ENCODE data around the gene OR51V1.
"Not testable (repeated sequence)": the region's sequence is repeated elsewhere in the genome, so short reads cannot be mapped to it uniquely, and the experiment has no call there.

OR51V1 gene

DNA sequence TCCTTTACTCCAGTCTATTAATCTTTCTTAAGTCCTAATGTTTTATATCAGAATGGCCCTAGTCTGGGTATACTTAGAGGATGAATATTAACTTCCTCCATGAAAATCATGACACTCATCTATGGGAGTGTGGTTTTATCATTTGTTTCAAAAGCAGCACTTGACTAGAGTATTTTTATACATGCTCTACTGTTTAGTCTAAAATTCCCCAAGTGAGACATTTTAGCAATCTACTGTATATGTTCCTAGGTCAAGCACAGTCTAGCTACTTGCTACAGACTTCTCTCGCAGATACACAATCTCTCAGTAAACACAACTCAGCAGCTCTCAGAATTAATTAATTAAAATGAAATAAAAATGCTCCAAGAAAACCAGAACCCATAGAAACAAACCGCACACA, 29.3 kb upstream of the OR51V1 start:
- DNase-seq = no peak

- DNase-seq = no peak
Observed at GRCh38 chr11:5229356-5229755, 28.9 kb upstream of the OR51V1 start.

DNA sequence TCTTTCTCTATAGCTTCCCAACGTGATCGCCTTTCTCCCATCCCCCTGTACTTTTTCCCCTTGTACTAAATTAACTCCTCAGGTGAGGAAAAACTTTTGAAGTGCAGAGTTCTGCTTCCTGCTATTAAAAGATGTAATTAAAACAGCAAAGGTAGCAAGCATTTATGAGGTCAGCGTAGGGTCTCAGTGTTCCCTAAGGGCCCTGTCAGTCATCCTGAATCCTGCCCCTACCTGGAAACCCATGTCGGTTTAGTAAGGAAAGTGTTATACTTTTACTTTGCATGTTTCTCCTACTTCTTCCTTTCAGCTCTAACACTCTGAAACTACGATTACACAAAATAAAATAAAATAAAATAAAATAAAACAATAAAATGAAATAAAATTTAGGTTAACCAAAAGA, 27.6 kb upstream of the OR51V1 start:
- DNase-seq = no peak

- no peak for DNase-seq
Observed at GRCh38 chr11:5227681-5228080, 27.2 kb upstream of the OR51V1 start.

DNA sequence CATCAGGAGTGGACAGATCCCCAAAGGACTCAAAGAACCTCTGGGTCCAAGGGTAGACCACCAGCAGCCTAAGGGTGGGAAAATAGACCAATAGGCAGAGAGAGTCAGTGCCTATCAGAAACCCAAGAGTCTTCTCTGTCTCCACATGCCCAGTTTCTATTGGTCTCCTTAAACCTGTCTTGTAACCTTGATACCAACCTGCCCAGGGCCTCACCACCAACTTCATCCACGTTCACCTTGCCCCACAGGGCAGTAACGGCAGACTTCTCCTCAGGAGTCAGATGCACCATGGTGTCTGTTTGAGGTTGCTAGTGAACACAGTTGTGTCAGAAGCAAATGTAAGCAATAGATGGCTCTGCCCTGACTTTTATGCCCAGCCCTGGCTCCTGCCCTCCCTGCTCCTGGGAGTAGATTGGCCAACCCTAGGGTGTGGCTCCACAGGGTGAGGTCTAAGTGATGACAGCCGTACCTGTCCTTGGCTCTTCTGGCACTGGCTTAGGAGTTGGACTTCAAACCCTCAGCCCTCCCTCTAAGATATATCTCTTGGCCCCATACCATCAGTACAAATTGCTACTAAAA, 26.3 kb upstream of the OR51V1 start, which contains the start of gene HBB:
Gene HBB (minus strand): TSS at position 340 of the 579 bp plus-strand sequence. CDS start 50 bp downstream, at position 290.
- DNase-seq = no peak

GRCh38 chr11:5225480-5225871, 25.0 kb upstream of the OR51V1 start:
- DNase-seq = no peak

GRCh38 chr11:5224538-5225479, 24.3 kb upstream of the OR51V1 start:
- DNase-seq = no peak

- DNase-seq = no peak
Observed at GRCh38 chr11:5223686-5224085, 23.2 kb upstream of the OR51V1 start.

GRCh38 chr11:5223146-5223545, 22.7 kb upstream of the OR51V1 start:
- DNase-seq = no peak

DNA sequence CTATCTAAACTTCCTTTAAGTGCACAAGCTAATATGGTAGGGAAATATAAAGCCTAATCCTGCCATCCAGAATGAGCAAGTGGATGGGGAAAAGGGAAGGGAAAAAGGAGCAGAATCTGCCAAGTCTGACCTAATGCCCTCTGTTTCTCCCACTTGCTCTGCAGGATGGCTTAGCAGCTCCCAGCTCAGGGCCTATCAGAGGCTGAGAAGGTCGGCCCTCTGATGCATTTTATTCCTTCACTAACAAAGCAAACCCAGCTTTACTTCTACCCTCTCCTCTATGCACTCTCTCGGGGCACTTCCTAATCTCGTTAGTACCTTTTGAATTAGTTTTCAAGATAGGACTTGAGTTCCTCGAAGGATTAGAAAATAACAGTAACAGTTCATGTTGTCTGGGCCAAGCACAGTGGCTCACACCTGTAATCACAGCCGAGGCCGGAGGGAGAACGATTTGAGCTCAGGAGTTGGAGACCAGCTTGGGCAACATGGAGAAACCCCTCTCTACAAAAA, 9.9 kb upstream of the OR51V1 start:
- DNase-seq = no peak

GRCh38 chr11:5204787-5205186, 4.3 kb upstream of the OR51V1 start:
- DNase-seq = no peak

DNA sequence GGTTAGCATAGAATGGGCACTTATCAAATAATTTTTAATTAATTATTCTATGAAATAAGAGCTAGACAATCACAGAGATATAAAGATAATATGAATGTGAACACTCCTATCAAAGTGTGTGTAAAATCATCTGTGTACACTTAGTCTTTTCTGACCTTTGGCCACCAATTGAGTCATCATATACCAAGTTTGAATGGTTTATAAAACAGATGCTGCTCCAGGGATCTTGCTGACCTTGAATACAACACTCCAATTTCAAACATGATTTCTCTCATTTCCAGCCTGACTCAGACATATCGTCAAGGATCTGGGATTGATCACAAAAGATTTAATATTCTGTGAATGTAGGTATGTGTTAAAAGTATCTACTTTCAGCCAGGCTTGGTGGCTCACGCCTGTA, 2.9 kb upstream of the OR51V1 start:
- DNase-seq = no peak

GRCh38 chr11:5198285-5198684, 2.2 kb downstream of the OR51V1 start:
- DNase-seq = no peak

DNA sequence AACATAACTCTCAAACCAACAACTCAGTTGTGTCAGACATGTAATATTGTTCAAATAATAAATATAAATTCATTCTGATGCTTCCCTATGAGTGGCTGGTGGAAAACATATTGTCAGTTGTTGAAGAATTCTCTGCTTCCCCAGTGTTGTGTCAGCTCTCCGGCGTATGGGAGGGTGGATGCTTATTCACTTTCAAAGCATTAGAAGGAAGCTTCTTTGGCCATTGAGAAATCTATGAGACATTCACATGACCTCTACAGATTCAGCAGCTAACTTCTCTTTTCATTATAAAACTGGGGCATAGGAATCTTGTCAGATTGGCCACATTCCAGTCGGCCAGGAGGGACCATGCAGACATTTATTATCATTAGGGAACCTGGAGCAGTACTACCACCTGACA, 2.9 kb downstream of the OR51V1 start:
- no peak for DNase-seq

DNA sequence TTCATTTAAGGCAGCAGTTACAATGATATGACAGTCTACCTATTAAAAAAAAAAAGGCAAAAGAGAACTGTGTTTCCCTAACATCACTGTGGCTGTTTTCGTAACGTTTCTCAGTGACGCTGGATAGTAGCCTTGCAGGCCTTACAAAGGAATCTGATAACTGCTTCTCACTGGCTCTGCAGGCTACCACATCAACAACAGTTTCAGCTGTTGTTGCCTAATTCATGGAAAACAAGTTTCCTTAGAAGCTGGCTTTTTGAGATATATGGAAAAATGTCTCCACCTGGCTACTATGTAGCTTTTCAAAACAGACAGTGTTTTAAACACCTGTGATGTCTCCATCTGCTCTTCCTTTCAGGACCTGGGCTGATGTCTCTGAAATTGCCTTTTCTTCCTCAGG, 3.8 kb downstream of the OR51V1 start:
- no peak for DNase-seq

DNA sequence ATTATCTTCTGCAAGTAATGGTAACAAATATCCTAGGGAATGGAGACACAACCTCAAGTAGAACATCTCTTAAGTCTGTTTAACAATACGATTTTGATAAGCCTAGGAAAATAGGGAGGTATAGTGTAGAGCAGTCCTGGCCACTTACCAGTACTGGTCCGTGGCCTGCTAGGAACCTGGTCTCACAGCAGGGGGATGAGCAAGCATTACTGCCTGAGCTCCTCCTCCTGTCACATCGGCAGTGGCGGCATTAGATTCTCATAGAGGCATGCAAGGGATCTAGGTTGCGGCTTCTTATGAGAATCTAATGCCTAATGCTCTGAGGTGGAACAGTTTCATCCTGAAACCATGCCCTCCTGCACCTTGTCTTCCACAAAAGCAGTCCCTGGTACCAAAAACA, 4.4 kb downstream of the OR51V1 start:
- DNase-seq = no peak

DNA sequence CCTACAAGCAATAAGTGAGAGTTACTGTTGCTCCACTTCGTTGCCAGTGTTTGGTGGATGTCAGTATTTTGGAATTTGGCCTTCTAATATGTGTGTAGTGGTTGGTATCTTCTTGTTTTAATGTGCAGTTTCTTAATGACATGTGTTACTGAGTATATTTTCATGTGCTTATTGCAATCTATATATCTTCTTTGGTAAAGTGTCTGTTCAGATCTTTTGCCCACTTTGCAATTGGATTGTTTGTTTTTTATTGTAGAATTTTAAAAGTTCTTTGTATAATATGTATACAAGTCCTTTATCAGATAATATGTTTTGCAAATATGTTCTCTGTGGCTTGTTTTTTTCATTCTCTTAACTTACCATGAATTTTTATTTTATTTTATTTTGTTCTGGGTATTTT, 7.7 kb downstream of the OR51V1 start:
- DNase-seq = no peak

DNA sequence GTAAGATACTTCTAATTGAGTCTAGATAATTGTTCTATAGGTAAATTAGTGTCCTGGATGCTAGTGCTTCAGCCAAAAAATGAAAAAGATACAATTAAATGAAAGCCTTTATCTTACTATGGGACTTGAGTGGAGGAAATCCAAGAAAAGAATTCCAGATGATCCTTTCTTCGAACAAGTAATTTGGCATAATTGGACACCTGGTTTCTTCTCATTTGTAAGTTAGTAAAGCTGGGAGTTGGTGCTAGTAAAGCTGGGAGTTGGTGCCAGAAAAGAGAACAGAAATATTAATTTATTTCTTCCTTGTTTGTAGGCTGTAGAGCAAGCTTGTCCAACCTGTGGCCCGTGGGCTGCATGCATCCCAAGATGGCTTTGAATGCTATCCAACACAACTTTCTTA, 12.3 kb downstream of the OR51V1 start:
- DNase-seq = no peak

- DNase-seq = no peak
Observed at GRCh38 chr11:5178046-5178837, 22.2 kb downstream of the OR51V1 start.

DNA sequence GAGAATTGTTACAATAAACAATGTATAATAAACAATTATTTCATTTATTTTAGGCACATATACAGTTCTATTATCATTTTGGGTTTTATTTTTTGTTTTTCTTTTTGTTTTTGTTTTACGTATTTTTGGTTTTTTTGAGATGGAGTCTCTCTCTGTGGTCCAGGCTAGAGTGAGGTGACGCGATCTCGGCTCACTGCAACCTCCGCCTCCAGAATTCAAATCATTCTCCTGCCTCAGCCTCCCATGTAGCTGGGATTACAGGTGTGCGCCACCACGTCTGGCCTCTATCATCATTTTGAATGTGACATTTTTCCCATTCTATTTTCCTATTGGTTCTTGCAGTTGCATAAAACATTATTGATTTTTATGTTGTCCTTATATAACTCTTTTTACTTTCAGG, 25.5 kb downstream of the OR51V1 start:
- no peak for DNase-seq

- no peak for DNase-seq
Observed at GRCh38 chr11:5171856-5172255, 28.6 kb downstream of the OR51V1 start.

GRCh38 chr11:5165898-5166297, 34.6 kb downstream of the OR51V1 start:
- DNase-seq = not testable (repeated sequence)

DNA sequence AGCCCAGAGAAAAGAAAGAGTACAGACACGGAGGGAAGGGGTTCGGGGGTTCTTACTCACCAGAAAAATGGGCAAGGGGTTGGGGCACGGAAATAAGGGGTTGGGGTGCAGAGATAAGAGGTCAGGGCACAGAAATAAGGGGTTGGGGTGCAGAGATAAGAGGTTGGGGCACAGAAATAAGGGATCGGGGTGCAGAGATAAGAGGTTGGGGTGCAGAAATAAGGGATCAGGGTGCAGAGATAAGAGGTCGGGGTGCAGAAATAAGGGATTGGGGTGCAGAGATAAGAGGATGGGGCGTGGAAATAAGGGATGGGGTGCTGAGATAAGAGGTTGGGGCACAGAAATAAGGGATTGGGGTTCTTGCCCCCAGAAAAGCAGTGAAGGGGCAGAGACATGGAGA, 35.7 kb downstream of the OR51V1 start:
- DNase-seq = not testable (repeated sequence)

All from DMS153 (cell line).